Inferior parietal cortex (tissue), 1 donor: ENCODE measurements around the gene CLK3.
"Not testable (repeated sequence)": the region's sequence is repeated elsewhere in the genome, so short reads cannot be mapped to it uniquely, and the experiment has no call there.

Experiments used
- DNase-seq: peaks from one replicate; pipeline ENCODE4 v3.0.0-alpha.2; 2016; ENCODE audit errors: extremely low spot score

Gene CLK3

GRCh38 chr15:74642348-74642733 lies 26.7 kb downstream of the CLK3 start:
- DNase-seq, result no peak

GRCh38 chr15:74642734-74643664 lies 27.4 kb downstream of the CLK3 start:
- no peak for DNase-seq

GRCh38 chr15:74643665-74644204 lies 28.1 kb downstream of the CLK3 start:
- no peak for DNase-seq

GRCh38 chr15:74646480-74646879 lies 30.8 kb downstream of the CLK3 start:
- DNase-seq, result no peak

GRCh38 chr15:74648051-74648842 lies 32.6 kb downstream of the CLK3 start:
- DNase-seq, result no peak

- peak; percentile 23 for DNase-seq
Measured at GRCh38 chr15:74651242-74651741, 35.7 kb downstream of the CLK3 start.

- no peak for DNase-seq
Measured at GRCh38 chr15:74653426-74654102, 37.9 kb downstream of the CLK3 start.

GRCh38 chr15:74655424-74655823 lies 39.8 kb downstream of the CLK3 start:
- no peak for DNase-seq

- no peak for DNase-seq
Measured at GRCh38 chr15:74656935-74657535, 41.4 kb downstream of the CLK3 start.

GRCh38 chr15:74657846-74658245 lies 42.2 kb downstream of the CLK3 start:
- DNase-seq, result no peak

GRCh38 chr15:74661280-74661679 lies 45.6 kb downstream of the CLK3 start:
- DNase-seq, result not testable (repeated sequence)

GRCh38 chr15:74662064-74662860 lies 46.6 kb downstream of the CLK3 start:
- no peak for DNase-seq

- no peak for DNase-seq
Measured at GRCh38 chr15:74663303-74664027, 47.8 kb downstream of the CLK3 start.

- DNase-seq, result no peak
Measured at GRCh38 chr15:74664028-74664616, 48.5 kb downstream of the CLK3 start.

GRCh38 chr15:74664670-74665069 lies 49.0 kb downstream of the CLK3 start:
- no peak for DNase-seq

GRCh38 chr15:74667975-74668374 lies 52.3 kb downstream of the CLK3 start:
- DNase-seq, result no peak

GRCh38 chr15:74669627-74670026 lies 54.0 kb downstream of the CLK3 start:
- no peak for DNase-seq

GRCh38 chr15:74674161-74674560 lies 58.5 kb downstream of the CLK3 start:
- no peak for DNase-seq

- no peak for DNase-seq
Measured at GRCh38 chr15:74676801-74677200, 61.2 kb downstream of the CLK3 start.
